Upper lobe of right lung (tissue), 1 donor: Measurements from ENCODE around the gene NCKAP5. TPM values are rescaled to one million over a fixed set of nuclear protein-coding genes. Genes with fewer than 3 reads are reported as not detected.

Experiments
- ATAC-seq: fragments of 200-7000 bp; cut with Tn5 transposase; one replicate; pipeline ENCODE4 v1.9.1; 2020; ENCODE audit warnings: mild to moderate bottlenecking, moderate library complexity
- DNase-seq: peaks from one replicate; pipeline ENCODE4 v3.0.0-alpha.2; 2020
- H3K27ac ChIP-seq: fragments of 200-600 bp; one replicate; pipeline ENCODE4 v1.8.0; 2022
- H3K27me3 ChIP-seq: fragments of 200-600 bp; one replicate; pipeline ENCODE4 v1.8.0; 2022; ENCODE audit warnings: mild to moderate bottlenecking
- H3K36me3 ChIP-seq: fragments of 200-600 bp; one replicate; pipeline ENCODE4 v1.8.0; 2022
- H3K4me1 ChIP-seq: fragments of 200-600 bp; one replicate; pipeline ENCODE4 v1.8.0; 2022
- H3K4me3 ChIP-seq: fragments of 200-600 bp; one replicate; pipeline ENCODE4 v1.8.0; 2022; ENCODE audit warnings: mild to moderate bottlenecking
- H3K9me3 ChIP-seq: fragments of 200-600 bp; one replicate; pipeline ENCODE4 v1.8.0; 2022
- CTCF ChIP-seq: fragments of 200-600 bp; IDR thresholded peaks from one replicate; pipeline ENCODE4 v1.8.0; 2022; ENCODE audit warnings: antibody characterized with exemption
- intact Hi-C: fragments of 100-400 bp; cut with DNase I; formaldehyde crosslinking; loops from one replicate; pipeline ENCODE4 v1.11.0; 2022
- total RNA-seq: library from RNA; stranded (reverse); fragmentation: NEBNext Ultra II Directional; extraction: Animal tissue kit (Norgen Biotek cat#: 25700); gene quantifications from one replicate; pipeline ENCODE4 v1.2.1, GENCODE V29; 2021
- donor health status: DM: no; HTN: yes; CAD: no; lungs with severe emphysema.

Gene NCKAP5
- total RNA-seq, 1 donor from 2014 or later, result 40.8 TPM

GRCh38 chr2:133331436-133331835 lies 236.8 kb downstream of the NCKAP5 start:
- no peaks in the 10 kb centered on the region for H3K36me3 ChIP-seq
- no peak for DNase-seq
- ATAC-seq, result peak; percentile 56
- no peak overlapping the region for H3K4me3 ChIP-seq
- intact Hi-C loops, result no loop called here
- H3K9me3 ChIP-seq, result no peaks in the 10 kb centered on the region
- no peak overlapping the region for H3K27ac ChIP-seq
- no peaks in the 10 kb centered on the region for H3K4me1 ChIP-seq
- H3K27me3 ChIP-seq, result no peaks in the 10 kb centered on the region
- no peak for TF ChIP-seq CTCF

DNA sequence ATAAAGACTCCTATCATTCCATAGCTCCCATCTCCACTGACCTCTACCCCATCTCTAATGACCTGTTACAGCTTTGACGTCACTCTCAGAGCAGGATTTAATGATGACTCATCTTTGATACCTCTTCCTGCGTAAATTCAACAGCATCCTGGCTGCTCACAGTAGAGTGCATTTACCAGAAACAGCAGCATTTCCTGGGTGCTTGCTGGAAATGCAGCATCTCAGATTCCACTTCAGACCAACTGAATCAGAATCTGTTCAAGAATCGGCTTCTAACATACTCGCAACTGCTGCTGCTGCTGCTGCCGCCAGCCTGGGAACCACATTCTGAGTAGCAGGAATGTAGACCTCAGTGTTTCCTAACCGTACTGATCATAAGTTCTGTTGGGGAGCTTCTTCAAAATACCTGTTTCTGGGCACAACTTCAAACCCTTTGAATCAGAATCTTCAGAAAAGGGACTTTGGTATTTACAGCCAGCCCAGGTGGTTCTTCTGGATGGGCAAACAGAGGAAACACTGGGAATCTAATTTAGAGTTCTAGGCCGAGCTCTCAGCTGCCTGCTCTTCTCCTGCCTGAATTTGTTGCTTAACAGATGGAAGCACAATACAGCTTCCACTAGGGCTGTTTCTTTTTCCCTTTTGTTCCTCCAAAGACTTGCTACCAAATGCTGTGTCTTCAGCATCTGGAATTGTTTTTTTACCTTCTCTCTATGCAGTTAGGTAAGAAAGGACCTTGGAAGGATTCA lies 241.4 kb downstream of the NCKAP5 start:
- DNase-seq (no peak), ATAC-seq (no peak)
- no peak for TF ChIP-seq CTCF
- Histone ChIP-seq H3K4me3 (no peak overlapping the region), H3K36me3 (no peaks in the 10 kb centered on the region), H3K4me1 (no peaks in the 10 kb centered on the region), H3K9me3 (no peaks in the 10 kb centered on the region), H3K27me3 (no peaks in the 10 kb centered on the region), H3K27ac (no peak overlapping the region)
- intact Hi-C loops, result no loop called here

- Histone ChIP-seq H3K4me1 (no peaks in the 10 kb centered on the region), H3K4me3 (no peak overlapping the region), H3K27me3 (no peaks in the 10 kb centered on the region), H3K27ac (no peak overlapping the region), H3K36me3 (no peaks in the 10 kb centered on the region), H3K9me3 (no peaks in the 10 kb centered on the region)
- intact Hi-C loops, result no loop called here
- no peak for TF ChIP-seq CTCF
- no peak for ATAC-seq
- no peak for DNase-seq
Measured at GRCh38 chr2:133324150-133324561, 244.1 kb downstream of the NCKAP5 start.

- H3K4me3 ChIP-seq, result no peak overlapping the region
- no peak overlapping the region for H3K27ac ChIP-seq
- no peaks in the 10 kb centered on the region for H3K4me1 ChIP-seq
- no peak for DNase-seq
- H3K27me3 ChIP-seq, result no peaks in the 10 kb centered on the region
- intact Hi-C loops, result no loop called here
- no peak for TF ChIP-seq CTCF
- H3K36me3 ChIP-seq, result no peaks in the 10 kb centered on the region
- no peaks in the 10 kb centered on the region for H3K9me3 ChIP-seq
- no peak for ATAC-seq
Measured at GRCh38 chr2:133322909-133323308, 245.4 kb downstream of the NCKAP5 start.

- no peak for DNase-seq
- no peaks in the 10 kb centered on the region for H3K4me1 ChIP-seq
- no peaks in the 10 kb centered on the region for H3K9me3 ChIP-seq
- no peaks in the 10 kb centered on the region for H3K27me3 ChIP-seq
- TF ChIP-seq CTCF, result no peak
- intact Hi-C loops, result no loop called here
- H3K27ac ChIP-seq, result no peak overlapping the region
- H3K36me3 ChIP-seq, result no peaks in the 10 kb centered on the region
- ATAC-seq, result peak; percentile 40
- H3K4me3 ChIP-seq, result no peak overlapping the region
Measured at GRCh38 chr2:133317178-133317577, 251.1 kb downstream of the NCKAP5 start.

GRCh38 chr2:133316557-133316956 lies 251.7 kb downstream of the NCKAP5 start:
- TF ChIP-seq CTCF, result no peak
- Histone ChIP-seq H3K36me3 (no peaks in the 10 kb centered on the region), H3K27ac (no peak overlapping the region), H3K4me1 (no peaks in the 10 kb centered on the region), H3K4me3 (no peak overlapping the region), H3K9me3 (no peaks in the 10 kb centered on the region), H3K27me3 (no peaks in the 10 kb centered on the region)
- DNase-seq (no peak), ATAC-seq (no peak)
- intact Hi-C loops, result no loop called here
